ENCODE results near the gene MACC1.
"Not testable (repeated sequence)": the region's sequence is repeated elsewhere in the genome, so short reads cannot be mapped to it uniquely, and the experiment has no call there.

Gene MACC1

DNA sequence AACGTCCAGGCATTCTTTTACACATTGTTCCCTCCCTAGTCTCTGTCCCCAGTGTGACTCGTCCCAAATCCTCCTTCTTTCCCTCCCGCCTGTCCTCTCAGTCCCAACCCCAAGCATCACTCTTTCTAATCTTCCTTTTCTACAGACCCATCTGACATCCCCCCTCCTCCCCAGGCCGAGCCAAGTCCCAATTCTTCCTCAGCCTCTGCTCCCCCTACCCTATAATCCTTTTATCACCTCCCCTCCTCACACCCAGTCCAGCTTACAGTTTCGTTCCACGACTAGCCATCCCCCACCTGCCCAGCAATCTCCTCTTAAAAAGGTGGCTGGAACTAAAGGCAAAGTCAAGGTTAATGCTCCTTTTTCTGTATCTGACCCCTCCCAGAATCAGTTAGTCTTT, 95.1 kb downstream of the MACC1 start:
- H3K4me3 ChIP-seq (ENCODE audit: low read depth in 1 of 2, low read length in 2 of 2), result no peak overlapping the region
- H3K9me3 ChIP-seq (ENCODE audit: control insufficient read depth in 1 of 2, low read length in 2 of 2), result no peaks in the 10 kb centered on the region
- H3K4me1 ChIP-seq (ENCODE audit: control insufficient read depth in 1 of 2, insufficient read depth in 2 of 2, low read length in 2 of 2), result no peaks in the 10 kb centered on the region
- no peaks in the 10 kb centered on the region for H3K36me3 ChIP-seq (ENCODE audit: control insufficient read depth in 1 of 2, insufficient read depth in 2 of 2, low read length in 2 of 2)
- no peak overlapping the region for H3K27ac ChIP-seq (ENCODE audit: low read length)
- no peaks in the 10 kb centered on the region for H3K27me3 ChIP-seq (ENCODE audit: low read depth, low read length)

DNA sequence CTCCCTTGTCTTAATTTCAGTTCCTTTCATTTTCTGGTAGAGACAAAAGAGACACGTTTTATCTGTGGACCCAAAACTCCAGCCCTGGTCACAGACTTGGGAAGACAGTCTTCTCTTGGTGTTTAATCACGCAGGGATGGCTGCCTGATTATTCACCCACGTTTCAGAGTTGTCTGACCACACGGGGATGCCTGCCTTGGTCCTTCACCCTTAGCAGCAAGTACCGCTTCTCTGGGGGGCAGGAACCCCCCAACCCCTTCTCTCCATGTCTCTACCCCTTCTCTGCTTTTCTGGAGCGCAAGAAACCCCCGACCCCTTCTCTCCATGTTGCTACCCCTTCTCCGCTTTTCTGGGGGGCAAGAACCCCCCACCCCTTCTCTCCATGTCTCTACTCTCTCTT, 95.8 kb downstream of the MACC1 start:
- Histone ChIP-seq H3K4me3 (ENCODE audit: low read depth in 1 of 2, low read length in 2 of 2) (no peak overlapping the region), H3K4me1 (ENCODE audit: control insufficient read depth in 1 of 2, insufficient read depth in 2 of 2, low read length in 2 of 2) (no peaks in the 10 kb centered on the region), H3K27me3 (ENCODE audit: low read depth, low read length) (no peaks in the 10 kb centered on the region), H3K9me3 (ENCODE audit: control insufficient read depth in 1 of 2, low read length in 2 of 2) (no peaks in the 10 kb centered on the region), H3K36me3 (ENCODE audit: control insufficient read depth in 1 of 2, insufficient read depth in 2 of 2, low read length in 2 of 2) (no peaks in the 10 kb centered on the region), H3K27ac (ENCODE audit: low read length) (no peak overlapping the region)

DNA sequence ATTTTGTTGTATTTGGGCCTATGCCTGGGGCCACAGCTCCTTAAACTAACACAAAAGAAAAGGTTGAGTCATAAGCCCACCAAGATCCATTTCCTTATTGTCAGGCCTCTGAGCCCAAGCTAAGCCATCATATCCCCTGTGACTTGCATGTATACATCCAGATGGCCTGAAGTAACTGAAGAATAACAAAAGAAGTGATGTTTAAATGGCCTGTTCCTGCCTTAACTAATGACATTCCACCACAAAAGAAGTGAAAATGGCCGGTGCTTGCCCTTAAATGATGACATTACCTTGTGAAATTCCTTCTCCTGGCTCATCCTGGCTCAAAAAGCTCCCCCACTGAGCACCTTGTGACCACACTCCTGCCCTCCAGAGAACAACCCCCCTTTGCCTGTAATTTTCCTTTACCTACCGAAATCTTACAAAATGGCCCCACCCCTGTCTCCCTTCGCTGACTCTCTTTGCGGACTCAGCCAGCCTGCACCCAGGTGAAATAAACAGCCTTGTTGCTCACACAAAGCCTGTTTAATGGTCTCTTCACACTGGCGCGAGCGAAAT, 96.5 kb downstream of the MACC1 start:
- not testable (repeated sequence) for H3K36me3 ChIP-seq (ENCODE audit: control insufficient read depth in 1 of 2, insufficient read depth in 2 of 2, low read length in 2 of 2); H3K9me3 ChIP-seq (ENCODE audit: control insufficient read depth in 1 of 2, low read length in 2 of 2); H3K27me3 ChIP-seq (ENCODE audit: low read depth, low read length); H3K27ac ChIP-seq (ENCODE audit: low read length); H3K4me3 ChIP-seq (ENCODE audit: low read depth in 1 of 2, low read length in 2 of 2); H3K4me1 ChIP-seq (ENCODE audit: control insufficient read depth in 1 of 2, insufficient read depth in 2 of 2, low read length in 2 of 2)

DNA sequence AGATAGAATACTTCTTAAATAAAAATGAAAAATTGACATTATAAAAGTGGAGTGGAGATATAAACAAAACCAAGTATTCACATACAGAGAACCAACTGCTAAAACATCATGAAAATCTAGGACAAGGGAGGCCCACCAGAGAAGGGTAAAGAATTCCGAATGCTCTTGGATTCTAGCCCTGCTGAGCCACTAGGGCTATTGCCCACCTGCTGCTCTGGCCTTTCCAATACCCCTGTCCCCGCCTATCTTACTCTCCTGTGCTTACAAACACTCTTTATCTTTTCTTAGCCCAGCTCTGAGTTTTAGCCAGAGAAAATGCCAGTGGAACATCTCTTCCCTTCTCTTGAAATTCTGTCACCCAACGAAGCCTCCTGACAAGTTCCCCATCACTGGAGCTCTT, 100.3 kb downstream of the MACC1 start:
- no peaks in the 10 kb centered on the region for H3K4me1 ChIP-seq (ENCODE audit: control insufficient read depth in 1 of 2, insufficient read depth in 2 of 2, low read length in 2 of 2)
- H3K27me3 ChIP-seq (ENCODE audit: low read depth, low read length), result no peaks in the 10 kb centered on the region
- no peak overlapping the region for H3K4me3 ChIP-seq (ENCODE audit: low read depth in 1 of 2, low read length in 2 of 2)
- H3K27ac ChIP-seq (ENCODE audit: low read length), result no peak overlapping the region
- no peaks in the 10 kb centered on the region for H3K9me3 ChIP-seq (ENCODE audit: control insufficient read depth in 1 of 2, low read length in 2 of 2)
- no peaks in the 10 kb centered on the region for H3K36me3 ChIP-seq (ENCODE audit: control insufficient read depth in 1 of 2, insufficient read depth in 2 of 2, low read length in 2 of 2)

DNA sequence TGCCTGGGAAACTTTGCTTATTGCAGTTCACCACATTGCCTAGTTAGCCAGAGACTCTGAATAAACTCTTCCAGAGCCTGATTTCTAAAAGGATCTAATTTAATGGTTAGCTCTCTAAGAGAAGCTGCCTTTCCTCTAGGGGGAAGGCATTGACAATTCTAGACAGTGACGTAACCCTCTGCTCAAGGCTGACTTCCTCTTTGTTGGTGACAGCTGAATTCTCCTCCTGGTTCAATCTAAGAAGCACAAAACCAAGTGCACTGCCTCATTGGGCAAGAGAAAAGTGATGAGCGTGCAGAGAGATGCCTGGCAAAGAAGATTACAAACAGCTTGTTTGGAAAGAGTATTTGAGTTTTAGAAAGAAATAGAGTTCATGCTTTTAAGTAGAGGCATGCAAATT, 102.7 kb downstream of the MACC1 start:
- Histone ChIP-seq H3K4me3 (ENCODE audit: low read depth in 1 of 2, low read length in 2 of 2) (no peak overlapping the region), H3K9me3 (ENCODE audit: control insufficient read depth in 1 of 2, low read length in 2 of 2) (no peaks in the 10 kb centered on the region), H3K27ac (ENCODE audit: low read length) (no peak overlapping the region), H3K4me1 (ENCODE audit: control insufficient read depth in 1 of 2, insufficient read depth in 2 of 2, low read length in 2 of 2) (no peaks in the 10 kb centered on the region), H3K27me3 (ENCODE audit: low read depth, low read length) (no peaks in the 10 kb centered on the region), H3K36me3 (ENCODE audit: control insufficient read depth in 1 of 2, insufficient read depth in 2 of 2, low read length in 2 of 2) (no peaks in the 10 kb centered on the region)

DNA sequence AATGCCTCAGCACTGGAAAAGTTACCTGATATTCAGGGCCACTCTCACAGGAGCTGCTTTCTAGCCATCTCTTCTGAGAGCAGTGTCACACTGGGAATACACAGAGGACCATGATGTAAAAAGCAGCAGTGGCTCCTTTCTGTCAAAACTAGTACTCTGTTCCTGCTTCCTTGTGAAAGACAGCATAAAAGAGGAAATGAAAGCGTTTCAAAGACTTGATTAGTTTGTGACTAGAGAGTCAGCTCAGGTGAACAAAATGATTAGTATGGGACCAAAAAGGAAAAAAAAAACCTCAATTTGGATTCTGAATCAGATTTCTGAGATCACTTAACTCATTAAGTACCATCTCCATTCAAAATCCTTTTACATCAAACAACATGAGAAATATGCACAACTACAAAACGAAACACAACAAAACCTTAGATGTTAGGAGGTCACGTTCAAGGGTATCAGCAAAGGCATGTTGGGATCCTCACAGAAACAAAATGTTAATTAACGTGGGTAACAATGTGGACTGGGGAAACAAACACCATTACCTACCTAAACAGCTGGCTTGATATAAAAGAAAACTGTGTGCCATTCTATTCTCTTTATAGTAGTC, 103.7 kb downstream of the MACC1 start:
- H3K27me3 ChIP-seq (ENCODE audit: low read depth, low read length), result no peaks in the 10 kb centered on the region
- H3K4me1 ChIP-seq (ENCODE audit: control insufficient read depth in 1 of 2, insufficient read depth in 2 of 2, low read length in 2 of 2), result no peaks in the 10 kb centered on the region
- no peak overlapping the region for H3K27ac ChIP-seq (ENCODE audit: low read length)
- no peaks in the 10 kb centered on the region for H3K9me3 ChIP-seq (ENCODE audit: control insufficient read depth in 1 of 2, low read length in 2 of 2)
- no peak overlapping the region for H3K4me3 ChIP-seq (ENCODE audit: low read depth in 1 of 2, low read length in 2 of 2)
- H3K36me3 ChIP-seq (ENCODE audit: control insufficient read depth in 1 of 2, insufficient read depth in 2 of 2, low read length in 2 of 2), result no peaks in the 10 kb centered on the region

DNA sequence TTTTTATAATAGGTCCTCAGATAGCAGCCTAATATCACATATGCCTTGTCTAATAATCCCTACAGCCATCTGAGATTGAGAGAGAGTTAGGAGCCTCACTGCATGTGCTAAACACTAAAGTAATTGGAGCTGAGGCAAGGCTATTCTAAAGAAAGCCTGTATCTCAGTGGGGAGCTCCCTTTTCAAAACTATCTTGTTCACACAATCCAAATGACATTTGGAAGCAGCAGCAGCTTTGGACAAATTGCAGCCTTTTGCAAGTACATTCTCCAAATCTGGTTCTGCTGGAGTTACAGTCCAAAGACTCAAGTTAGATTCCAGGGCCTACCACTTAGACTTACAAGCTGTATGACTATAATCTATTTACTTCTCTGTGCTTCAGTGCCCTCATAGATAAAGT, 104.5 kb downstream of the MACC1 start:
- Histone ChIP-seq H3K4me1 (ENCODE audit: control insufficient read depth in 1 of 2, insufficient read depth in 2 of 2, low read length in 2 of 2) (peaks cover 0 to 8% of the 10 kb centered on the region in 2 donors), H3K27me3 (ENCODE audit: low read depth, low read length) (no peaks in the 10 kb centered on the region), H3K4me3 (ENCODE audit: low read depth in 1 of 2, low read length in 2 of 2) (no peak overlapping the region), H3K36me3 (ENCODE audit: control insufficient read depth in 1 of 2, insufficient read depth in 2 of 2, low read length in 2 of 2) (no peaks in the 10 kb centered on the region), H3K9me3 (ENCODE audit: control insufficient read depth in 1 of 2, low read length in 2 of 2) (no peaks in the 10 kb centered on the region), H3K27ac (ENCODE audit: low read length) (no peak overlapping the region)

DNA sequence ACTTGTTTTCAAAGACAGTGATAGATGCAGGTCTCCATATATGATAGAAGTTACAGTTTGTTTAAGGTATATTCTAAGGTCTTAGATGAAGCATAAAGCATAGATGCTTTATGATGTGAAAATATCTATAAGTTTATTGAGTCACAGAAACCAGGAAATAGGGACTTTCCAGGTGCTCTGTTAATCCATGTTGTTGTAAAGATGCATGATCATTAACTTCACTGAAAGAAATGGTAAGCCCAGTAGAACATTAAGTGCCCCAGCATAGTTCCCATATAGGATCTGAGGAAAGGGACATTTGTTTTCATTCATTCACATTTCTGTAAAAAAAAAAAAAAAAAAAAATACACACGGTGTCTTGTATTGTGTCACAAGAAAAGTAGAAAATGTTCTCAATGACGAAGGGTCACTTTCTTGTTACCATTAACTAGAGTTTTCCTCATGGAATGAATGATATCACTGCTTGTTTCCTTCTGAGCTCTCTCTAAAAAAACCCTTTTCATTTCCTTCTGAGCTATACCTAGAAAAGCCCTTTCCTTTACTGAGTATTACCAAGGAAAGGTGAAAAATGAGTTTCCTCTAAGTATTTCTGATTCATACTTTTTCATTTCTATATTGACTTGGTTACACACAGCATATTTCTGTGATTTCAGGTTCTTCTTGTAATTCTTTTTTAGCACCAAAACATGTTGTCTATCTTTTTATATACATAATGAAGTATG, 105.2 kb downstream of the MACC1 start:
- no peaks in the 10 kb centered on the region for H3K9me3 ChIP-seq (ENCODE audit: control insufficient read depth in 1 of 2, low read length in 2 of 2)
- H3K4me1 ChIP-seq (ENCODE audit: control insufficient read depth in 1 of 2, insufficient read depth in 2 of 2, low read length in 2 of 2), result peaks cover 0 to 8% of the 10 kb centered on the region in 2 donors
- H3K27me3 ChIP-seq (ENCODE audit: low read depth, low read length), result no peaks in the 10 kb centered on the region
- no peak overlapping the region for H3K4me3 ChIP-seq (ENCODE audit: low read depth in 1 of 2, low read length in 2 of 2)
- no peak overlapping the region for H3K27ac ChIP-seq (ENCODE audit: low read length)
- H3K36me3 ChIP-seq (ENCODE audit: control insufficient read depth in 1 of 2, insufficient read depth in 2 of 2, low read length in 2 of 2), result no peaks in the 10 kb centered on the region

DNA sequence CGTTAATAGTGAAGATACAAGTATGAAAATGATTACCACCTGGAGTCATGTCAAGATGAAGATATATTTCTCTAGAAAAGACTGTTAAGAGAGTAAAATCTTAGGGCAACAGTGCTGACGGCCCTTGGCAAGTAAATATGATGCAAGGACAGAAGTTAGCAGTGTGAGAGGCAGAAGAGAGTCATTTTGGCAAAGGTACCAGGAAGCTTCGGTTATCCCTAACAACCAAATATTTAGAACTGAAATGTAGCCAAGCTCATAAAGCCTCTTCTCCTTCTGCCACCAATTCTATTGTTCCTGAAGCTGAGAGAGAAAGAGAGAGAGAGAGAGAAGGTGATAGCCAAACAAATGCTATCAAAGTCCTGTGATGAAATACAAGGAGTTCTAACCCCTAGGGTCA, 109.6 kb downstream of the MACC1 start:
- H3K36me3 ChIP-seq (ENCODE audit: control insufficient read depth in 1 of 2, insufficient read depth in 2 of 2, low read length in 2 of 2), result no peaks in the 10 kb centered on the region
- H3K4me1 ChIP-seq (ENCODE audit: control insufficient read depth in 1 of 2, insufficient read depth in 2 of 2, low read length in 2 of 2), result peaks cover 0 to 8% of the 10 kb centered on the region in 2 donors
- H3K27ac ChIP-seq (ENCODE audit: low read length), result no peak overlapping the region
- H3K27me3 ChIP-seq (ENCODE audit: low read depth, low read length), result no peaks in the 10 kb centered on the region
- H3K9me3 ChIP-seq (ENCODE audit: control insufficient read depth in 1 of 2, low read length in 2 of 2), result no peaks in the 10 kb centered on the region
- H3K4me3 ChIP-seq (ENCODE audit: low read depth in 1 of 2, low read length in 2 of 2), result no peak overlapping the region

DNA sequence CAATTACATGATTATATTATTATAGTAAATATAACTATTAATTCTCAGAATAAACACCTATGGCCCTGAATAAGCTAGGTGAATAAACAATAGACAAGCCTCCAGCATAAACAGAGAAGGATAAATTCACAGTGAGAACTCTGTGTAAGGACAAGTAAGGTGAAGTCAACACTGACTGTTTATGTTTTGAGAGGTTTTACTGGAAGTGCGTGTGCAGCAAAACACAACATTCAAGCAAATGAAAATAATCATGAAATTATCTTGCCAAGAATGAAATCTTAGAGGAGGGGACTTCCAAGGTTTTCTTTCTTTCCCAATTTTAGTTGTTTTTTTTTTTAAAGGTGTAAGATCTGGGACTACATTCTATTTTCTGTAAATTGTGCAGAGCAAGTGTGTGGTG, 112.5 kb downstream of the MACC1 start:
- H3K27me3 ChIP-seq (ENCODE audit: low read depth, low read length), result no peaks in the 10 kb centered on the region
- H3K4me1 ChIP-seq (ENCODE audit: control insufficient read depth in 1 of 2, insufficient read depth in 2 of 2, low read length in 2 of 2), result peaks cover 0 to 8% of the 10 kb centered on the region in 2 donors
- no peak overlapping the region for H3K27ac ChIP-seq (ENCODE audit: low read length)
- H3K9me3 ChIP-seq (ENCODE audit: control insufficient read depth in 1 of 2, low read length in 2 of 2), result no peaks in the 10 kb centered on the region
- no peak overlapping the region for H3K4me3 ChIP-seq (ENCODE audit: low read depth in 1 of 2, low read length in 2 of 2)
- H3K36me3 ChIP-seq (ENCODE audit: control insufficient read depth in 1 of 2, insufficient read depth in 2 of 2, low read length in 2 of 2), result no peaks in the 10 kb centered on the region

DNA sequence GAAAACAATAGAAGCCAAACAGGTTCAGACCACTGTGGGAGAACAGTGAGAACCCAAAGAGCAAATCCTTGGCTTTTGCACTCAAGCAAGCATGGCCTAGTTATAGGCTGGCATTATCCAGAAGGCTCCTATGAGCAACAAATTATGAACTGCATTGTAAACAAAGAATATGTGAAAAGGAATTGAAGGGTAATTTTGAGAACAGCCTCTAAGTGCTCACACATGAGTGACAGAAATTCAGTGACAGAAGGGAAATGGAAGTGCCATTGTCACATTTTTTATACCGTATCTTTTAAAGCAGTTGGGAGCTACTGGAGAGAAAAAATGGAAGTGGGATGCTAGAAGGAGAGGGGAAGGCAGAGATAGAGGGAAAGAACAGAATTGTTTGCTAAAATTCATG, 114.2 kb downstream of the MACC1 start:
- no peaks in the 10 kb centered on the region for H3K36me3 ChIP-seq (ENCODE audit: control insufficient read depth in 1 of 2, insufficient read depth in 2 of 2, low read length in 2 of 2)
- no peaks in the 10 kb centered on the region for H3K27me3 ChIP-seq (ENCODE audit: low read depth, low read length)
- H3K9me3 ChIP-seq (ENCODE audit: control insufficient read depth in 1 of 2, low read length in 2 of 2), result no peaks in the 10 kb centered on the region
- H3K4me1 ChIP-seq (ENCODE audit: control insufficient read depth in 1 of 2, insufficient read depth in 2 of 2, low read length in 2 of 2), result peaks cover 0 to 4% of the 10 kb centered on the region in 2 donors
- H3K4me3 ChIP-seq (ENCODE audit: low read depth in 1 of 2, low read length in 2 of 2), result no peak overlapping the region
- H3K27ac ChIP-seq (ENCODE audit: low read length), result no peak overlapping the region

DNA sequence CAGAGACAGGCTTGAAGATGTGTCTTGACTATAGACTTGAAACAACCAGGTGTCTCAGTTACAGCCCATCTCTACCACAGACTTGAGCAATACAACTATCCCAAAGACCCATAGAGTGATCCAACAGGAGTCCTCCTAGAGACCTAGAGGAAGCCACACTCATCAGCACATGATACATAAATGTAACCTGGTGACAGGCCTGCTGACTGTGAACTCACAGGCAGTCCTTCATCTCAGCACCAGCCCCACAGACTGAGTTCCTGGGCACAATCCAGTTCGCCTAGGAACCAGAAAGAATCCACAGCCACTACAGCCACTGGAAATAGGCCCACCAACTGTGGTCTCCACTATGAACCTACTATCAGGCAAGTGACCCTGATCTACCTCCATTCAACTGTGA, 121.3 kb downstream of the MACC1 start:
- Histone ChIP-seq H3K4me1 (ENCODE audit: control insufficient read depth in 1 of 2, insufficient read depth in 2 of 2, low read length in 2 of 2) (no peaks in the 10 kb centered on the region), H3K27me3 (ENCODE audit: low read depth, low read length) (no peaks in the 10 kb centered on the region), H3K4me3 (ENCODE audit: low read depth in 1 of 2, low read length in 2 of 2) (no peak overlapping the region), H3K27ac (ENCODE audit: low read length) (no peak overlapping the region), H3K9me3 (ENCODE audit: control insufficient read depth in 1 of 2, low read length in 2 of 2) (peaks cover 0 to 11% of the 10 kb centered on the region in 2 donors), H3K36me3 (ENCODE audit: control insufficient read depth in 1 of 2, insufficient read depth in 2 of 2, low read length in 2 of 2) (no peaks in the 10 kb centered on the region)
